C4-2B (cell line): ENCODE data around the gene SSC5D.

Experiments used
- ZFX ChIP-seq: fragments of 450-650 bp; IDR thresholded peaks from 2 replicates; pipeline ENCODE4 v1.6.1; 2017
- TF ChIP-seq, protein P1 (sequence below): fragments of 450-650 bp; conservative IDR thresholded peaks from 2 replicates; pipeline ENCODE4 v1.5.1; 2017; ENCODE audit warnings: mild to moderate bottlenecking

DNA sequence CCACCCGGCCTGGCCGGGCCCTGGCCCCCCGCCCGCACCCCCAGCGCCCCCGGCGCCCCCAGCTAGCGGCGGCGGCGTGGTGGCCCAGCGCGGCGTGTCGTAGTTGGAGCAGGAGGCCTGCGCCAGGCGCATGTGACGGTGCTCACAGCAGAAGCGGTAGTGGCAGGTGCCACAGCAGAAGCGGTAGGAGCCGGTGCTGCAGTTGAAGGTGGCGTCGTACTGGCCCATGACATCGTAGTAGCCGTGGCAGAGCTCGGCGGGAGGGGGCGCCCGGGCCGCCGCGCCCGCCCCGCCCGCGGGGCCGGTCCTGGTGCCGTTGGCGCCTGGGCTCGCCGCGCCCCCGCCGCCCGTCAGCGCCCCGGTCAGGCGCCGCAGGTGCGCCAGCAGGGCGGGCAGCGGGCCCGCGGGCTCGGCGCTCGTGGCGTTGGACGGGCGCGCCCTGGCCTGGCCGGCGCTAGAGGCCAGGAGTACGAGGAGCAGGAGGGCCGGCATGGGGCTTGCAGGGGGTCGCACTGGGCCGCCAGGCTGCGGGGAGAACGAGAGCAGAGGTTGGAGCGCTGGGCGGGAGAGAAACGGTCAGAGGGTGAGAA lies 45.8 kb upstream of the SSC5D start:
- TF ChIP-seq, protein P1, sequence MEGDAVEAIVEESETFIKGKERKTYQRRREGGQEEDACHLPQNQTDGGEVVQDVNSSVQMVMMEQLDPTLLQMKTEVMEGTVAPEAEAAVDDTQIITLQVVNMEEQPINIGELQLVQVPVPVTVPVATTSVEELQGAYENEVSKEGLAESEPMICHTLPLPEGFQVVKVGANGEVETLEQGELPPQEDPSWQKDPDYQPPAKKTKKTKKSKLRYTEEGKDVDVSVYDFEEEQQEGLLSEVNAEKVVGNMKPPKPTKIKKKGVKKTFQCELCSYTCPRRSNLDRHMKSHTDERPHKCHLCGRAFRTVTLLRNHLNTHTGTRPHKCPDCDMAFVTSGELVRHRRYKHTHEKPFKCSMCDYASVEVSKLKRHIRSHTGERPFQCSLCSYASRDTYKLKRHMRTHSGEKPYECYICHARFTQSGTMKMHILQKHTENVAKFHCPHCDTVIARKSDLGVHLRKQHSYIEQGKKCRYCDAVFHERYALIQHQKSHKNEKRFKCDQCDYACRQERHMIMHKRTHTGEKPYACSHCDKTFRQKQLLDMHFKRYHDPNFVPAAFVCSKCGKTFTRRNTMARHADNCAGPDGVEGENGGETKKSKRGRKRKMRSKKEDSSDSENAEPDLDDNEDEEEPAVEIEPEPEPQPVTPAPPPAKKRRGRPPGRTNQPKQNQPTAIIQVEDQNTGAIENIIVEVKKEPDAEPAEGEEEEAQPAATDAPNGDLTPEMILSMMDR = no peak
- no peak for TF ChIP-seq ZFX
